GM12873 (cell line): ENCODE results near the gene CXorf38.
A peak's percentile ranks its signal among the peaks of the same experiment; 100 is the strongest.

Experiments
- TF ChIP-seq, protein P1 (sequence below): IDR thresholded peaks from 2 replicates; pipeline ENCODE4 v1.5.1; 2012; ENCODE audit warnings: low read depth, mild to moderate bottlenecking, moderate library complexity, low read length, control low read depth; ENCODE audit not compliant: insufficient read depth; ENCODE audit errors: missing control alignments

The CXorf38 gene

DNA sequence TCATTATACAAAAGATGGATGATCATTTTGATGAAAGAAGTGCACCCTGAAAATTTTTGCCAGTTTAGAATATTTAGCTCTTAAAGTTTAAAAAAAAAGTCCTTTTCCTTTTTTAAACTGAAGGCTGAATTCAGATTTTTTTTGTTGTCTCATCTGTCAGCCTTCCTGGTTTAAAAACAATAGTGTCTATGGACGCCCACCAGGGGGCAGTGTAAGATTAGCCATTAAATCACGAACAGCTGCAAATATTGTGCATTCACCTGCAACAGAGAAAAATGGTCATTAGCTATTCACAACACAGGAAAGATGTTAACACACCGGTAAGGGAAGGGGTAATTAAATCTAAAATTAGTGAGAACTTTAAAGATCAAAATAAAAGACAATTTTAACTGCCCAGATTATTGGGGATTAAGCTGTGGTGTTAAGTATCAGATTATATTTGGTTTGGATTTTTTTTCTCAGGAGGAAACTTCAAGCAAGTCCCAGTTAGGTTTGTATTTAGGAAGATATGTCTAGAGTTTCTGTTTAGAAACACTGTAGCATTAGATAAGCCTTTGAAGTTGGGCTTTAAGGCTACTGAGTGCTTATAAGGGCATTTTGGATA, 4.4 kb upstream of the CXorf38 start:
- TF ChIP-seq, protein P1, sequence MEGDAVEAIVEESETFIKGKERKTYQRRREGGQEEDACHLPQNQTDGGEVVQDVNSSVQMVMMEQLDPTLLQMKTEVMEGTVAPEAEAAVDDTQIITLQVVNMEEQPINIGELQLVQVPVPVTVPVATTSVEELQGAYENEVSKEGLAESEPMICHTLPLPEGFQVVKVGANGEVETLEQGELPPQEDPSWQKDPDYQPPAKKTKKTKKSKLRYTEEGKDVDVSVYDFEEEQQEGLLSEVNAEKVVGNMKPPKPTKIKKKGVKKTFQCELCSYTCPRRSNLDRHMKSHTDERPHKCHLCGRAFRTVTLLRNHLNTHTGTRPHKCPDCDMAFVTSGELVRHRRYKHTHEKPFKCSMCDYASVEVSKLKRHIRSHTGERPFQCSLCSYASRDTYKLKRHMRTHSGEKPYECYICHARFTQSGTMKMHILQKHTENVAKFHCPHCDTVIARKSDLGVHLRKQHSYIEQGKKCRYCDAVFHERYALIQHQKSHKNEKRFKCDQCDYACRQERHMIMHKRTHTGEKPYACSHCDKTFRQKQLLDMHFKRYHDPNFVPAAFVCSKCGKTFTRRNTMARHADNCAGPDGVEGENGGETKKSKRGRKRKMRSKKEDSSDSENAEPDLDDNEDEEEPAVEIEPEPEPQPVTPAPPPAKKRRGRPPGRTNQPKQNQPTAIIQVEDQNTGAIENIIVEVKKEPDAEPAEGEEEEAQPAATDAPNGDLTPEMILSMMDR: peak; percentile 60

DNA sequence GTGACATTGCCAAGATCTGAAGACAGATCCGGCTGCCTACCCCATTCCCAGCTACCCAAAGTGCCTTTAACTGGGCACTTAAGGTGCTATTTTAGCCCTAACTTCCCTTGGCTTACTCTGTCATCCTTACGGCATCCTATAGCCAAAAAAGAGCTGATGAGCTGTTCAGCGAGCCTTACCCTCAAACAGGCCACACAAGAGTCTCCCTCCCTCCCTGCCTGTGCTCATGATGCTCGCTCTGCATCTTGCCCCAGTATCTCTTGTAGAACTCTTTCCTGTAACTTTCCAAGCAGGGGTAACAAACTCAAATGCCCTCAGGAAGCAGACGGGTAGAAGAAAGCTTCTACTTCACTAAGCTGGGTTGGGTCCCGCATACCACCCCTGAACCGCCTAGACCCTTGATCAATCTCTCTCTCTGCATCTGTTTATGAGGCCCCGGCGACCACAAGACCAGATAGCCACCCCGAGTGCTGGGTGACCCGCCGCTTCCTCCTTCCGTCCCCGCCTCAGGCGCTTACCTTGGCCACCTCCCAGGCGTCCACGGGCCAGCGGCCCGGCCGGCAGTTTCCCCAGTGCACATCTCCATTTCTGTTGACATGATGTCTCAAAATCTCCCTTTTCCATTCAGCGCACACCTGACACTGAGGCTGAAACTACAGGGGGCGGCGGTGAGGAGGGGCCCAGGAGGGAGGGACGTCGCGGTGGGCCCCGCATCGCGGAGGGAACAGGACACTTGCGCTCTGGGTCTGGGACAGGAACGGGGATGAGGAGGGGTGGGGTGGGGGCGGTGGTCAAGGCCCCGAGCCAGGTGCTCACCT, 663 bp downstream of the CXorf38 start:
- TF ChIP-seq, protein P1: no peak

DNA sequence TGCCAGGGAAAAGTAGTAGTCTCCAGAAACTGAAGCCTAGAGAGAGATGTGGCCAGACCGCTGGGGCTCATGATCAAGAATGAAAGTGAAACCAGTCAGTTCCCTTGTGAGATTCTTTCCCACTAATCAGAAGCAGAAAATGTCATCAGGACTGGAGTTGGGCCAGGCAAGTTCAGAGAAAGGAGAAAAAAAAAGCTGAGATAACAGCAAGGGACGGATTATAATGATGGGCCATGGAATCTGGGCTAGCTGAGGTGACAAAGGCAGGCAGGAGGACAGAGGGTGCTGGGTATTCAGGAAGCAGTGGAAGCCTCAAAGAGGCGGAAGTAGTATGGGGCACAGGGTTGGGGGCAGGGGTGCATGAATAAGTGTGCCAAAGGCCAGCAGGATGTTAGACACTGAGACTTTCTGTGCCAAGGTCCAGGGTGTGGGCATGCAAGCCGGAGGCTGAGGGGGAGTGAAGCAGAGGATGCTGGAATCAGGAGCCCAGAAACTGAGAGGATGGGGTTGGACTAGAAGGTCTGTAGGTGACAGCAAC, 2.5 kb downstream of the CXorf38 start:
- TF ChIP-seq, protein P1: no peak

DNA sequence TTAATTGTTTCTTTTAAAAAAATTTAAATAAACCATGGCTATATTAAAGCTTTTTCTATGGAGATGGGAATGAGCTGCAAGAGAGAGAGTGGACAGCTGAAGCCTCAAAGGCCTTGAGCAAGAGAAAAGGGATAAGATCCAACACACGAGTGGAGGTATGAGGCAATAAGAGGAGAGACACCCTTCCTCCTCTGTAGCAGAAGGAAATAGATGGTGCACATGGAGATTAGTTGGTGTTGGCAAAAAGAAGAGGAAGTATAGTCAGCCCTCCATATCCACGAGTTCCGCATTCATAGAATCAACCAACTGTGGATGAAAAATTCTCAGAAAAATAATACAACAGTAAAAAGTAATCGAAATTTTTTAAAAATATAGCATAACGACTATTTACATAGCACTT, 3.2 kb downstream of the CXorf38 start:
- TF ChIP-seq, protein P1: no peak

DNA sequence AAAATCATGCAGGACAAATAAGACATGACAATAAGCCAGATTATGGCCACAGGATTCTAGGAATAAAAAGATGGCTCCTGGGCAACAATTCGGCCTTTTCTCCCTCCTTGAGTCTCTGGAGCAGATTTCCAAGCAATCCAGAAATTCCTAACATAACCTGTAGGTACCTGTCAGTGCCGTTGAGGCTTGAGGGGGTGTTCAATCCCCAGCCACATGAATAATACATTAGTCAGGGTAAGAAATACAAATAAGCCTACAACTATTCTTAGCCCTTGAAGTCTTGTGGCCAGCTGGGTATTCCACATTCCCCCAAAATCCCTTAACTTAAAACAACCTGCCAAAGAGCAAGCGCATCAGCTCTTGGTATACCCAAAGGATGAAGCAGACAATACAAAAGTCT, 9.7 kb downstream of the CXorf38 start:
- TF ChIP-seq, protein P1: no peak

DNA sequence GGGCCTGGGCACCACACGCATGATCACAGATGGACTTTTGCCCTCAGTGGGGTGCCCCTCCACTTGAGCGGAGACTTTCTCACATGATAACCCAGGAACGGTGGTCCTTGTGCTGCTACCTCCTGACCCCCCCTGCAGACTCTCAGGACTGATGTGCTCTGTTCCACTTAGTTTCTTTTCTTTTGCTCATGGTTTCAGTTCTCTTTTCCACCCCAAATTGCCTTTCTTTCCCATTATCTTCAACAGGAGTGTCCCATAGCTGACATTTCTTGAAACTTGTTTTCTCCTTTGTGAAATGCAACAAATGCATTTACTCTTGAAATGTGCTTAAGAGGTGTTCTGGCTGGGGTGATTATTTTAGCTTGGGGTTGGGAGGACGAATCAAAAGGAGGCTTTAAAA, 15.2 kb downstream of the CXorf38 start:
- TF ChIP-seq, protein P1: no peak

DNA sequence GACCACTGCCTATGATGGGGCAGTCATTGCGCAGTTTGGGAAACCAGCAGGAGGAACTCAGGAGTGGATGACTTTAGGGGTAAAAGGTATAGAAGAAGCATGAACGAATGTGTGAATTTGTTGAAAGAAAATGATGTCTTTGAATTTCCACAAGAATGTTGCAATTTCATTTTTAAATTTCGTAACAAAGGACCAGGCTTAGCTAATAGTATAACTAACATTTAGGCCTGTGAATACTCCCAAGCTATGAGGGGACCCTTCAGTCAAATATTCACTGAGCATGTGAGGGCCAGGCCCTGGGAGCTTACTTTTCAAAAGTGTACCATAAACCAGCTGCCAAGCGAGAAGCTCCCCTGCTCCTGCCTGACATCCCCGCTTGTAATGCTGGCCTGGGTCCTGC, 18.9 kb downstream of the CXorf38 start:
- TF ChIP-seq, protein P1: no peak
